ENCODE data around the gene FBXO38.

GRCh38 chr5:148452499-148453193 is 68.9 kb downstream of the FBXO38 start:
- TF ChIP-seq, protein P1, sequence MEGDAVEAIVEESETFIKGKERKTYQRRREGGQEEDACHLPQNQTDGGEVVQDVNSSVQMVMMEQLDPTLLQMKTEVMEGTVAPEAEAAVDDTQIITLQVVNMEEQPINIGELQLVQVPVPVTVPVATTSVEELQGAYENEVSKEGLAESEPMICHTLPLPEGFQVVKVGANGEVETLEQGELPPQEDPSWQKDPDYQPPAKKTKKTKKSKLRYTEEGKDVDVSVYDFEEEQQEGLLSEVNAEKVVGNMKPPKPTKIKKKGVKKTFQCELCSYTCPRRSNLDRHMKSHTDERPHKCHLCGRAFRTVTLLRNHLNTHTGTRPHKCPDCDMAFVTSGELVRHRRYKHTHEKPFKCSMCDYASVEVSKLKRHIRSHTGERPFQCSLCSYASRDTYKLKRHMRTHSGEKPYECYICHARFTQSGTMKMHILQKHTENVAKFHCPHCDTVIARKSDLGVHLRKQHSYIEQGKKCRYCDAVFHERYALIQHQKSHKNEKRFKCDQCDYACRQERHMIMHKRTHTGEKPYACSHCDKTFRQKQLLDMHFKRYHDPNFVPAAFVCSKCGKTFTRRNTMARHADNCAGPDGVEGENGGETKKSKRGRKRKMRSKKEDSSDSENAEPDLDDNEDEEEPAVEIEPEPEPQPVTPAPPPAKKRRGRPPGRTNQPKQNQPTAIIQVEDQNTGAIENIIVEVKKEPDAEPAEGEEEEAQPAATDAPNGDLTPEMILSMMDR (conservative IDR thresholded peaks at IDR 0.05; ENCODE audit: low read depth, low read length): no peak
- TF ChIP-seq POLR2A (IDR thresholded peaks at IDR 0.05; ENCODE audit: low read depth, low read length) (no peak), CEBPB (IDR thresholded peaks at IDR 0.05; ENCODE audit: low read depth, low read length) (no peak), CHD1 (IDR thresholded peaks at IDR 0.05; ENCODE audit: low read depth, low read length) (no peak), RAD21 (IDR thresholded peaks at IDR 0.05; ENCODE audit: low read length) (no peak), MAFK (IDR thresholded peaks at IDR 0.05; ENCODE audit: low read depth, low read length) (no peak)

All from IMR-90 (cell line).